SK-MEL-5 (cell line): ENCODE measurements around the gene RECK. TPM values are rescaled to one million over a fixed set of nuclear protein-coding genes. Genes with fewer than 3 reads are reported as not detected.
A peak's percentile ranks its signal among the peaks of the same experiment; 100 is the strongest.
"Not testable (repeated sequence)": the region's sequence is repeated elsewhere in the genome, so short reads cannot be mapped to it uniquely, and the experiment has no call there.

Source experiments
- DNase-seq: peaks from one replicate; pipeline ENCODE4 v3.0.0-alpha.2; 2016; ENCODE audit warnings: low read depth, low spot score
- in situ Hi-C: cut with HindIII; loops from 2 replicates; pipeline ENCODE4 v1.10.0; 2016; ENCODE audit warnings: low sequenced_read_pairs, high pct_unique_total_duplicates, low pct_unique_long_range_greater_than_20kb
- total RNA-seq: library from RNA; depleted of rRNA; stranded (reverse); fragments of >200 nt; shearing (Covaris generic); gene quantifications from 2 replicates; pipeline ENCODE4 v1.2.3, GENCODE V29; 2014

The RECK gene
- total RNA-seq, 1 experiment from 2014 or later, result 10.0 TPM

DNA sequence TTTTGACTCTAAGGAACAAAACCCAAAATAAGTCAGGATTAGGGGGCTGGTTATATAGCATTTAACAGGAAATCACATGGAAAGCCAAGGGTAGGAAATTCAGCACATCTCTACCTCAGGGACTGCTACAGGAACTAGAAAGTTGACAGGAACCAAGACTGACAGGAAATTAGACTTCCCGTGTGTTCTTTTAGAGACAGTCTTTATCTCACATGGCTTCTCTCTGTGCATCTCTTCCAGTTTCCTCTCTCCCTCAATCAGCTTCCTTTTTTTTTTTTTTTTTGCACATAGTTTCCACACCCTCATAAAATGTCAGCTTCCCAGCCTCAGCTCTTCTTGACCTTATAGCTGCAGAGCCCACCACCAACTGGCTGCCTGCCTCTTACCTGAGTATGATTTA lies 4.8 kb downstream of the RECK start:
- DNase-seq, result peak; percentile 4
- in situ Hi-C loops, result no loop called here

DNA sequence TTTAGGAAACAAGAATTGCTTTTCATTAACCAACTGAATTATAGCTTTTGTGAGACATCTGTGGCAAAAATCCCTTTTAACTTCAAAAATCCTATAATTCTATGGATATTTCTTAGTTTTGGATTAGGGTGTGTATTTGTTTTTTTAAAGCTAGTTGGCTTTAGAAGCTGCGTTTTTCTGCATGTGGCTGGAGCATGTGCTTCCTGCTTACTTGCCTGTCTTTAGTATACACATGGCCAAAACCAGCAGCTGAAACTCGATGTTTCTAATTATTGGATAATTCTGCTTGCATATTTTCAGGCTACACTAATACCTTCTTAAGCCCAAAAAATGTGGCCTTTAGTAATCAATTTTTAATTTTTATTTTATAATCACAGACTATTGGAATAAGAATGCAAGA lies 8.9 kb downstream of the RECK start:
- DNase-seq, result no peak
- in situ Hi-C loops, result no loop called here

DNA sequence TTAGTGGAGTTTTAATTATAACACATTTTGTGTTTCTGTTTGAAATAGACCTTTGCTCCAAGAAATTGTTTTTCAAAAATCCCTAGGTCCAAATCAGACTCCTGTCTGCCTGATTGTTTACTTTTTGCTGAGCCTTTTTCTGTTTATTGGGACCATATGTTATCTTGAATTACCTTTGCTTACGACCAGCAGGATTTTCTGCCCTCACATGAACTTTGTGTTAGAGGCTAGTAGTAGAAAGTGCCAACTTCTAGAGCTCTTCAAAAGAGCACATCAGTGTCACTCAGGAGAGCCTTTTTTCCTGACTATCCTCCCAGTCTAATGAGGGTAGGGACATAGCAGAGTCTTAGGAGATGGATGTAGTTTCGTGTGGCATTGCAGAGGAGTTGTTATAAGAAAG lies 10.2 kb downstream of the RECK start:
- DNase-seq, result no peak
- in situ Hi-C loops, result no loop called here

DNA sequence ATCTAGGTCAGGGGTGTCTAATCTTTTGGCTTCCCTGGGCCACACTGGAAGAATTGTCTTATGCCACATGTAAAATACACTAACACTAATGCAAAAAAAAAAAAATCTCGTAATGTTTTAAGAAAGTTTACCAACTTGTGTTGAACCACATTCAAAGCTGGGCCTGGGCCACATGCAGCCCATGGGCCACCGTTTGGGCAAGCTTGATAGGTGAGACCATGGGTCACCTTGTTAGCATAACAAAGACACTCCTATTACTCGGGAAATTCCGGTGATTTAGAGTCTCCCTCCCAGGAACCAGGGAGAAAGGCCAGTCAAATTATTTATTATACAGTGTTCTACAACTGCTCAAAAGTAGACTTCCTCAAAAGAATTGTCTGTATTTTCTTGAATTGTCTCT lies 12.7 kb downstream of the RECK start:
- DNase-seq, result no peak
- in situ Hi-C loops, result no loop called here

DNA sequence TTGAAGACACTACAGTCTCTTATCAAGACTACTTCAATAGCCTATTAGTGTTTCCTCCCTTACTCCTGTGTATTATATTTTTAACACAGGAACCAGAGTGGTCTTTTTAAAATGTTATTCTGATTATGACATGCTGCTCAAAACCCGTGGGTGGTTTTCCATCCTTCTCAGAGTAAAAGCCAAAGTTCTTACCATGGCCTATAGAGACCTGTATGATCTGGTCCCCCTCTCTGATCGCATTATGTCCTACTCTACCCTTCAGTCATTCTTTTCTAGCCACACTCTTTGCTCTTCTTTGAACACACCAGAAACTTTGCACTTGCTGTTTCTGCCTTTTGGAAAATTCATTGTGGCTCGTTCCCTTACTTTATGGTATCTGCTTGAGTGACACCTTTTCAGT lies 13.8 kb downstream of the RECK start:
- in situ Hi-C loops, result no loop called here
- no peak for DNase-seq

DNA sequence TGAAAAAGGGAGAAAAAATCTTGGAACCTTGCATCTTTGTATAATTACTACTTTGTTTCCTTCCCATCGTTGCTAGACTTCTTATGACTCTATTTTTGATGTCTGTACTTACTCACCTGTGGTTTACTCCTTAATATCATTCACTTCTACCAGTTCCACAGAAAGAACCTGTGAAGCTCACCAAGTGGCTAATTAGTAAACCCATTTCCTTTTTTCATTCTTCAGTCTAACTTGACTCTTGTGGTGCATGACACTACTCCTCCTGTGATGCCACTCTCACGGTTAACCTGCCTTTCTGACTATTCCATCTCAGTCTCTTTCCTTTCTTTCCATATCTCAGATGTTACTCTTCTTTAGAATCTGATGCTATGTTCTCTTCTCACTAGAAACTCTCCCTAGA lies 14.6 kb downstream of the RECK start:
- in situ Hi-C loops, result no loop called here
- no peak for DNase-seq

DNA sequence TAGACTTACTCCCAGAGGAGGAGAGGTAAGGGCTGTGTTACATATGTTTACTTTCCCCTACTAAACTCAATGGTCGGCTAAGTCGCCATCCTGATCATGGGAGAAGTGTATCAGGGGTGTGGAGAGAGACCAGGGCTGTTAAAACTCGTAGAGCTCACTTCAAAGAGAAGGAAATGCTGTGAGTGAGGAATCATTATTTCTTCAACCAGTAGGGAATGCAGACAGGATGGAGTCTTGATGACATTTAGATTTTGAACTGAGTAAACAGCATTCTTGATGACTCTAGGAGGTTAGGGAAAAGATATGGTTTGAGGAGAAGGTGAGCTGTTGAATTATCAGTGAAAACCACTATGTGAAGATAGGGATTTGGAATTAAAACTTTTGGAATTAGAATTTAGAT lies 17.3 kb downstream of the RECK start:
- DNase-seq, result no peak
- in situ Hi-C loops, result no loop called here

DNA sequence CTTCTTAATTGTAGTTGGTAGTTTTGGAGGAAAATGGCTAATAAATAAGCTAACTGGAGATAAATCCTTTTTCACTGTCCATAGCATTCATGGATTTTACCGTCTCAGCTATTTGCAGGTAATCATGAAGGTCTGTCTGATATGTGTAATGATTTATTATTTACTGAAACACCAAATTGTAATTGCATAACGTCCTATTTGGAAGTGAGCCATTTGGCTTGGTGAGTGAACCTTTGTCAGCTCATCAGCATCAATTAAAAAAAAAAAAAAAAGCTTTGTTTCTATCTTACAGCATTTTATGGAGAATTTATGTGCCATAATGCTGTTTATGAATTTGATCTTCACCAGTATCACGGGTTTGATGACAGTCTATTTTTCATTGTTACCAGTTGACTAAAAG lies 20.2 kb downstream of the RECK start:
- in situ Hi-C loops, result no loop called here
- DNase-seq, result no peak

DNA sequence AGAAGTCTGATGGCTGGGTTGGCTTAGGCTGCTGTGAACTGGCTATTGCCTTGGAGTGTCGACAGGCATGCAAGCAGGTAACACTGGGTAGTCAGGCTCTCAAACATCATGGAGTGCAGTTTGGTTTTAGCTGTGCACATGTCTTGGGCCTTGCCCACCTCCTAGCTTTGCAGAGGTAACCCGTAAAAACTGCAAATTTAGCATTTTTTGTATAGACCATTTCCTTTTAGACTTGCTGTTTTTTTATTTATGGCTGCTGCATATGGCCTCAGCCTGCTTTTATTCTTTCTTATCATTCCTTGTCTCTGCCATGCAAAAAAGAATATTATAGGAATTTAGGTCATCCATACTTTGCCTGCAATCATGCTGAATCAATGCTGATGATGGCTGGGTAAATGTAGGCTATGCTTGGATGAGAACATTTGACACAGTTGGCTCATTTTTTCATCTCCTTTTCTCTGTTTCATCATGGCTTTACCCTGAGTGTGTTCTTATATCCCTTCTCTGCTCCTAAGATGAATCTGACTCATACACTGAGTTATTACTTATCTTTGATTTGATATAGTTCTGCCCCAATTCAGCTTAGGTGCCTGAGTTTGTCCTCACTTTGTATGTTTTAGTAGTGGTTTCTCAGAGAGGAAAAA lies 27.2 kb downstream of the RECK start:
- no peak for DNase-seq
- in situ Hi-C loops, result no loop called here

DNA sequence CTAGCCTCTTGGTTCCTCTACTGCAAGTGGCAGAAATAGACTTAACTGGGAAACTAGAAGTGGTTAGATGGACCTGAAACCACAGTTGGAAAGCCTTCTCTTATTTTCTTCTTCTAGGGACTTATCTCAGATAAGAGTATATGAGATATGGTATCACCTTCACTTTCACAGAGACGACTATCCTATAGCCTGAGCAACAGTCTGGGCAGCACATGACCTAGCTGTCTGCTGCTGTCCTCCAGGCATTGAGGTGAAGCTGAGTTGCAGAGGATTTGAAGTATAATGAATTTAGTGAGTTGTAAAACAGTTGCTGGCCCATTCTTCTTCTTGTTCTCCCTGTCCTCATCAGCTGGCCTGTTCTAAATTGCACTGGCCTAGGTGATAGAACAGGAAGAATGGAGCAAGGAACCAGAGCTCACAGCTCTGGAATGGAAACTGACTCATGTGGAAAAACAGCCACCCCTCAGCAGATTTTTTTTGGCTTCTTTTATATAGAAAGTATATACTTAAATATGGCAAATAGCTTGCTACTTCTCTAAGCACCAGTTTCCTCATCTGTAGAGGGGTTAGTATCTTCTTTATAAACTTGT lies 27.8 kb downstream of the RECK start:
- in situ Hi-C loops, result no loop called here
- DNase-seq, result no peak

DNA sequence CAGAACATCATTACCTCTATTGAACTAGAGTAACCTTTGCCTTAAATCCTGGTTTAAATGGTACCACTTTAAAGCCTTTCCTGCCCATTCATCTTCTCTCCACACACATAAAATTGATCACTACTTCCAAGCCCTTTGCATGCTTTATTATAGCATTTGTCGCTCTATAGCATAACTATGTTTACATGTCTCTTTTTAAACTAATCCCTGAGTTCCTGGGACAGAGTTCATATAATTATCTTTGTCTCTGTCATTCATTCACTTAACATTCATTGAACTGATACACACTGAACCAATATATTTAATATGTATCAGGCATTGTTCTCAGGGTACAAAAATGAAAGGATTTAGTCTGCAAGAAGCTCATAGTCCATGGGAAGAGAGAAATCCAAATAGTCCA lies 37.3 kb downstream of the RECK start:
- in situ Hi-C loops, result no loop called here
- no peak for DNase-seq

DNA sequence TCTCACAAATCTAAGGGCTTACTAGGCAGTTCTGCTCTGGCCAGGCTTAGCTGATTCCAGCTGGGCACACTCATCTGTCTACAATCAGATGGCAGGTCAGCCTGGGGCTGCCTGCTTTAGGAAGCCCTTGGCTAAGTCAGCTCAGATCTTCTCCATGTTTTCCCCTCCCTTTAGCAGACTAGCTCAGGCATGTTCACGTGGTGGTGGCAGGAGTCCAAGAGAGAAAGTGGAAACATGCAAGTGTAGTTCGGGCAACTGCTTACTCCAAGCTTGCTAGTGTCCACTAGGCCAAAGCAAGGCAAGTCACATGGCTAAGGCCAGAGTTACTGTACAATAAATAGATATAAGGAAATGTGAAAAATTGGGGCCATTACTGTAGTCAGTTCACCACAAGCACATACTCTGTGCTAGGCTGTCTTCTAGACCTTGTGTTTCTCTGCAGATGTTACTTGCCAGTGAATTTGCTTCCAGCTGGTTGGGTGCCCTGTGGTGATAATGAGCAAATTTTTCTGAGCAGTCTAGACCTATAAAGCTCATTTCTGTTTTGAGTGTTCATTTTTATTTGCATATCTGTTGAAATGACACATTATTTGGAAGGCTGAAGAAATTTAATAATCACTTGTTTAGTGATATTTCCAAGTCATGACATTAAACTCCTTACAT lies 38.3 kb downstream of the RECK start:
- in situ Hi-C loops, result no loop called here

DNA sequence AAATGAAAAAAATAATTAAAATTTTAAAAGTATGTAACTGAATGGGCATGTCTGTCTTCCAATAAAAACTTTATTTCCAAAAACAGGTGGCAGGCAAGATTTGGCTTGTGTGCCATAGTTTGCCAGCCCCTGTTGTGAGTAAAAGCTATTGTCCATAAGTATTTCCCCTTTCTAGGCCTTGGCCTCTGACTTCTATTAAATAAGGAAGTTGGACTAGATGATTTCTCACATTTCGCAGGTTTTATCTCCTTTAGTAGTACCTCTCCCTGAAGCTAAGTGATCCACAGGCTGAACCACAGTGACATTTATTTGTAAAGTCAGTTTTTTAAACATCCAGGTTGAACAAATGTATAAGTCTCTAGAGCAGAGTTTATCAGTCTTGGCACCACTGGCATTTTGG lies 41.3 kb downstream of the RECK start:
- no peak for DNase-seq
- in situ Hi-C loops, result no loop called here

More for the DNA sequence above, 38.3 kb downstream of the RECK start:
- peak; percentile 72 for DNase-seq

DNA sequence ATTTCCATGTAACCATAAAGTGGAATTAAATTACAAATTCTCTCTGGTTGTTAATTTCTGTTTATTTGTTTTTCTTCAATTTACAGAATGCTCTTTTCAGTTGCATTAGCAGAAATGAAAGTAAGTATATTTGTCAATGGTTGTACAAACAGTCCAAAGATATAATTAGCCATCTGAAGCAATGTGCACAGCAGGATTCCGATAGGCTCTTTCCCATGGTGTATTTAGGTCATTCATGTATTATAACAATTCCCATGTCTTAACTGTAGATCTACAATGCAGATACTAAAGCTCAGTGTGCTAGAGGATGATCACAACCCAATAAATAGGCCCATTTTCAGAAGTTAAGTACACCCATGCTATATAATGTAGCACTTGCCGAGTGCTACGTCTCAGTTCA lies 43.8 kb downstream of the RECK start:
- in situ Hi-C loops, result no loop called here

DNA sequence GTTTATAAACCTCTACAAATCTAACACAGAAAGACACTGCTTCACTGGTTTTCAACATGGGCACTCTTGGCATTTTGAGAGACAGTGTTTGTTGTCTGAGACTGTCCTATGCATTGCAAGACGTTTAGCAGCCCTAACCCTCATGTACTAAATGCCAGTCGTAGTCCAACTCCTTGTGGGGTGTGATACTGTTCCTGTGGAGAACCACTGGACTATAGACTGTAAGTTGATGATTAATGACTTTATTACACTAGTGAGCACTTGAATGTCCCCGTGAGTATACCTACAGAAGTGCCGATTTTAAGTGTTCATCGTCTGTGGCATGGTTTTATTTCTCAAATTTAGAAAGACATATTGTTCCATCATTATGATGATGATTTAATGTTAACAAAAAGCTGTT lies 46.2 kb downstream of the RECK start:
- in situ Hi-C loops, result no loop called here
- DNase-seq, result no peak

More for the DNA sequence above, 43.8 kb downstream of the RECK start:
- no peak for DNase-seq

DNA sequence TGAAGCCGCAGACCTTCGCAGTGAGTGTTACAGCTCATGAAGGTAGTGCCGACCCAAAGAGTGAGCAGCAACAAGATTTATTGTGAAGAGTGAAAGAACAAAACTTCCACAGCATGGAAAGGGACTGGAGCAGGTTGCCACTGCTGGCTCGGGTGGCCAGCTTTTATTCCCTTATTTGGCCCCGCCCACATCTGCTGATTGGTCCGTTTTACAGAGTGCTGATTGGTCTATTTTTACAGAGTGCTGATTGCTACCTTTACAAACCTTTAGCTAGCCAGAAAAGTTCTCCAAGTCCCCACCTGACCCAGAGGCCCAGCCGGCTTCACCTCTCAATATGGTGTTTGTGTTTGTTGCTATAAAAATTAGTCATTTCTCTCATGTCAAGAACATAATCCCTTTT lies 49.7 kb downstream of the RECK start:
- in situ Hi-C loops, result no loop called here

DNA sequence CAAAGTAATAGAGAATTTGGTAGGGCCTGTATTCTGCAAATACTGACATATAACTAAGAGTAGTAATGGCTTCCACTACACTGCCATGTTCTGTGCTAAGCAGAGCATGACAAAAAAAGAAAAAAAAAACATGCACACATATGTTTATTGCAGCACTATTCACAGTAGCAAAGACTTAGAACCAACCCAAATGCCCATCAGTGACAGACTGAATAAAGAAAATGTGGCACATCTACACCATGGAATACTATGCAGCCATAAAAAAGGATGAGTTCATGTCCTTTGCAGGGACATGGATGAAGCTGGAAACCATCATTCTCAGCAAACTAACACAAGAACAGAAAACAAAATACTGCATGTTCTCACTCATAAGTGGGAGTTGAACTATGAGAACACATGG lies 50.3 kb downstream of the RECK start:
- DNase-seq, in situ Hi-C loops: not testable (repeated sequence)

More for the DNA sequence above, 49.7 kb downstream of the RECK start:
- no peak for DNase-seq

DNA sequence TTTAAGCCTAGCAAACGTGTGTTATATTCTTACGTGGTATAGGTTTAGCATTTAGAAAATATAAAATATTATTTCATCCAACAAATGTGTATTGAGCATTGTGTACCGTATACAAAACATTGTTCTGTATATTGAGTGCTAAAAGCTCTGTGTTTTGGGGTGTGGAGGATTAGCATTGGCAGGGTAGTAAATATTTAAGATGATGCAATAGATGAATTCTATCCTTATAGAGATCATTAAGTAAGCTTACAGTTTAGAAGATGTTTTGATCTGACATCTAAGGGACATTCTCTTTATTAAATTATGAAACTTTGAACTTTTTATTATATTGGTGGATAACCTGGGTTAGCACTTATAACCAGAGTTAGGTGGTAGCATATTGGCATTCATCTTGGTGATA lies 51.3 kb downstream of the RECK start:
- in situ Hi-C loops, result no loop called here
- DNase-seq, result no peak
